NCI-H2107 treated with DMSO at 0.1 percent for 48 hours (cell line): ENCODE results near the gene VPS18.

Experiments used
- DNase-seq: peaks from one replicate; lab custom pipeline; 2025; ENCODE audit not compliant: unreplicated experiment; lab: John Stamatoyannopoulos, UW

The VPS18 gene

DNA sequence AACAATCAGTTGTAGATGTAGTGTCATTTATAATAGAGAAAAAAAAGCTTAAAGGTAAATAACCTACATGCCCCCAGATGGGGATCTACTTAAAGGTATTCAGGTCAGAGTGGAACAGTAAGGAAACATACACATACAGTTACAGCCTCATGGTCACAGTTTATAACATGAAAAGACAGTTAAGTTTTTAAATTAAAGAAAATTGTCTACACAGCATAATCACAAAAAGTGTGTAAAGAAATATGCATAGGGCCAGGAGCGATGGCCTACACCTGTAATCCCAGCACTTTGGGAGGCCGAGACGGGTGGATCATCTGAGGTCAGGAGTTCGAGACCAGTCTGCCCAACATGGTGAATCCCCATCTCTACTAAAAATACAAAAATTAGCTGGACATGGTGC is 27.1 kb upstream of the VPS18 start:
- DNase-seq, result no peak

DNA sequence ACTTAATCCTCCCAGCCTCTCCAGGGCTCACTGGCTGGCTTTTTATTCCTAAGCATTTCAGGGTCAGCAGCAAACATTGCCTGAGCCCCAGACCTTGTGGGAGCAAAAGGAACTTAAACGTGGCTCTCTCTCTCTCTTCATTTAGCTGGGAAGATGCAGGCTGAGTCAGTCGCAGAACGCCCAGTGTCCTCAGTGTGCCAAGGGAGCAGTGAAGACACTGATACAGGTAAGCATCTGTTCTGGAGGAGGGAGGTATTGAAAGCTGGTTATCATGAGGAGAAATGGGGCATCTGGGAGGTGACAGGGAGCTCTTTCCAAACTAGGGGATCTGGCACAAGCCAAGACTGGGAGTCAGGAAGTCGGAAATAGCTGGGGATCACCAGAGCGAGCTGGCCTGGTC is 24.6 kb upstream of the VPS18 start:
- DNase-seq, result no peak

DNA sequence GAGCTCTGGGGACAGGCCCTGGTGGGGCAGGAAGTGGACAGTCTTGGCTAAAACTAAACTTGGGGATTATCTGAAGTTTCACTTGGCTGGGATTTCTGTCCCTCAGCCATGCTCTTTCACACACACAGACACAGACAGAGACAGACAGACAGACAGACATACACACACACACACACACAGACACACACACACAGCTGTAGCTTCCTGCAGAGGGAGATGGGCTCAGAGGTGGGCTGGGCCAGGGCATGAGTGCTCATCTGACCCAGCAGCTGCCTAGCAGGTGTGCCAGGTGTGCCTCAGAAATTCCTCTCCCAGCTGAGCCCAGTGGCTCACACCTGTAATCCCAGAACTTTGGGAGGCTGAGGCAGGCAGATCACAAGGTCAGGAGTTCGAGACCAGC is 23.5 kb upstream of the VPS18 start:
- no peak for DNase-seq

DNA sequence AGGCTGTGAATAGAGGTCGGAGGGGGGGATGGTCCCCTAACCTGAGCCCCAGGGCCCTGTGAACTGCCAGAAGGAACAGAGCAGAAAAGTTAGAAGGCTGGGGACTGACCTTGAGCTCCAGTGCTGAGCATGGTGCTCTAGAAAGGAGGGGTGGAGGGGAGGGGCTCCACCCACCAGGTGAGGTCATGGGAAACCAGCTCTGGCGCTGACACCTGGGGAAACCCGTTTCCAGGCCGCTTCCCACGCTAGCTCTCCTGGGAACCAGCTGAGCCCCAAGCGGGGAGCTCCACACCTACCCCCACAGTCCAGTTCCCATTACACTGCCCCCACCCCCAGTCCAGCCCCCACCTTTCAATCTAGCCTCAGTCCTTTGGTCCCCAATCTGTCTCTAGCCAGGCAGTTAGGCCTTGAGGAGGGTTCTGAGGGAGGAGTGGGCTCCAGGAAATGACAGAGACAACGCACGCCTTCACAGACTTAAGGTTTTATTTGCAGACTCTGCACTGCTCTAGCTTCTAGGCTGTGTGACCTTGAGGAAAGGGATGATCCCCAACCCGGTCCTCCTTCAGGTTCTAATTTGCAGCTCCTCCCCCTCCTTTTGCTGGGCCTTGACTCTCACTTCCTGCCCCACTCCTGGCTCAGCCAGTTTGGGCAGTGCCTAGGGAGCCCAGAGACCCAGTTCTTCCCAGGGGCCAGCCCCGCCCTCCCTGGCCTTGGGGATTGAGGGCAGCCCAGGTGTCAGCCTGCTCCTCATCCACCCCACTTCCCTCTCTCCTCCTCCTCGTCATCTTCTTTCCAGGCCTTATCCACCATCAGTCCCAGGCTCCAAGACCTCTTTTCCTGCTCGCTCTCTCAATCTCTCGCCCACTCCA is 22.3 kb upstream of the VPS18 start:
- DNase-seq, result no peak

DNA sequence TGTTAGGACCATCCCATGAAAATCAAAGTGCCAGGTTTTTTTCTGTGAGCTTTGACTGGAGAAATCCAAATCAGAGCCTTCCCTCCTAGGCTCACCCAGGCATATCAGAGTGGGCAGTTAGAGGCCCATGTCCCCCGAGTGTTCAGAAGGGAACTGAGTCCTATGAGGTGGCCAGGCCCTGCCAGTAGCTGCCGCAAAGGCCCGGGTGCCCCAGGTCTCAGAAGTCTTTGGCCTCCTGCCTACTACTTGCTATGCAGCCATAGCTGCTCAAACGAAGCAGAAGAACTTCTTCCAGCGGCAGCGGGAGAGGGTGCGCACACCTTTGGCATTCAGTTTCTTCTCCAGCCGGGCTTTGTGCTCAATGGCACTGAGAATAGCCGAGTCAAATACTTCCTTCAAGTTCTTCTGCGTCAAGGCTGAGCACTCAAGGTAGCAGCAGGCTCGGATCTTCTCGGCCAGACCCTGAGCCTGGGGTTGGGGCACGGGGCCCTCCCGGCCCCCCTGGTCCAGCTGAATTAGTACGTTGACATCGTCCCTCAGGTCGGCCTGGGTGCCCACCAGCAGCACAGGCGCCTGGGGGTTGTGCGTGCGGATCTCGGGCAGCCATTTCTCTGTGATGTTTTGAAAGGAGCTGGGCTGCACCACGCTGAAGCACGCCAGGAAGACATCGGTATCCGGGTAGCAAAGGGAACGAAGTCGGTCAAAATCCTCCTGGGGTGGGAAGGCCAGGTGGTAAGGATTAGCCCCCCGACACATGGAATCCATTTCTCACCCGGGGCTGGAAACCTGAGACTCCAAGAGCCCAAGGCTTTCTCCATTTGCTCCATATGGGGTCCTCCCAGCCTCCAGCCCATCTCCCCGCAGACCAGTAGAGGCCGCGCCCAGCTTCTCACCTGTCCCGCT is 21.2 kb upstream of the VPS18 start:
- no peak for DNase-seq

DNA sequence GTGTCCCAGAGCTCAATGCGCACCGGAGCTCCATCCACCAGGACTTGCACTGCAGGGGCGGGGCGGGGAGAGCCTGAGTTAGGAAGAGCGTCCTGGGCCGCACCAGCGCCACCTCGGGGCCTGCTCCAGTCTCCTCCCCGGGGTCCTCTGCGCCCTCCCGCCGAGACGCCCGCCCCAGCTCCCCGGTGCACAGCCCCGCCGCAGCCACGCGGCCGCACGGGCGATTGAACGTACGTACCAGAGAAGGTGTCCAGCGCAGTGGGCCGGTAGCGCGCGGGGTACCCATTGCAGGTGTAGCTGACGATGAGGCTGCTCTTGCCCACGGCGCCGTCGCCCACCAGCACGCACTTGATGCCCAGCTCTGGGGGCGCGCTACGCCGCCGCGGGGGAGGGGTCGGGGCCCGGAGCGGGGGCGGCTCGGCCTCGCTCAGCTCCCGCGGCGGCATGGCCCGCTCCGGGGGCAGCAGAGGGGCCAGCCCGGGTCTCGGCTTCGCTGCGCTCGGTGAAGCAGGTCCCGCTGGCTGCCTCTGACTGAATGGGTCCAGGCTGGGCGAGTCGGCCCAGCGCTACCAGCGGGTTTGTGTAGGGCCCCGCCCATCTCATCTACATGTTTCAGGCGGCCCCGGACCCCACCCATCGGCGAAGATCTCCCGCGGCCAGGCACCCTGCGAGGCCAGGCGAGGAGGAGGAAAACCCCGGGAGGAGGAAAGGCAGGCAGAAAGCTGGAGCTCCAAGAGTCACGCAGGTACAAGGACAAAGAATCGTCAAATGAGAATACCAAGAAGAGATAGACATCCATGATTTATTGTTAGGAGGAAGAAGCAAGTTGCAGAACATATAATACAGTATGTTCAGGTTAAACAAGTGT is 20.3 kb upstream of the VPS18 start, which contains the start of gene RHOV:
Gene RHOV, minus strand, starts transcription at position 541 of the 868 bp plus-strand sequence. Its CDS starts 95 bp downstream, at position 446.
- peak; percentile 23 for DNase-seq

DNA sequence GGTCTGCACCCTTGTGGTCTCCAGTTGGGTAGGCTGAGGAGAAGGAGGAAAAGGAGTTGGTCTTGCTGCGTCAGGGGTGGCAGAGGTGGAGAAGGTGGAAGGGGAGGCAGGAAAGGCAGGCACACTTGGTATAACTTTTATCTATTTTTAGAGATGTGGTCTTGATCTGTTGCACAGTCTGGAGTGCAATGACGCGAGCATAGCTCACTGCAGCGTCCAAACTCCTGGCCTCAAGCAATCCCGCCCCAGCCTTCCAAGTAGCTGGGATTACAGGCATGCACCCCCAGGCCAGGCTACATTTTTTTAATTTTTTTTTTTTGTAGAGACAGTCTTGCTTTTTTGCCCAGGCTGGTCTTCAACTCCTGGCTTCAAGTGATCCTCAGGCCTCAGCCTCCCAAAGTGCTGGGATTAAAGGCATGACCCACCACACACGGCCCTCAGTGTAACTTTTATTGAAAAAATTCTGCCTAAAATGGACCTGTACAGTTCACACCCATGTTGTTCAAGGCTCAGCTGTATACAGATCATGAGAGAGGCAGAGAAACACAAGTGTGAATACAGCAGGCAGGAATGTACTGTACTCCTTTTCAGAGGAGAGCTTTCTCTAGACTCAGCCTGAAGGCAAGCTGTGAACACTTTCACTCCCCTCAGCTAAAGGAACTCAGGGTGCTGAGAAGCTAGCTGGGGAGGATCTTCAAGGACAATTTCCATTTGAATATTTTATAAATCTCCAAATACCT is 18.1 kb upstream of the VPS18 start:
- no peak for DNase-seq

DNA sequence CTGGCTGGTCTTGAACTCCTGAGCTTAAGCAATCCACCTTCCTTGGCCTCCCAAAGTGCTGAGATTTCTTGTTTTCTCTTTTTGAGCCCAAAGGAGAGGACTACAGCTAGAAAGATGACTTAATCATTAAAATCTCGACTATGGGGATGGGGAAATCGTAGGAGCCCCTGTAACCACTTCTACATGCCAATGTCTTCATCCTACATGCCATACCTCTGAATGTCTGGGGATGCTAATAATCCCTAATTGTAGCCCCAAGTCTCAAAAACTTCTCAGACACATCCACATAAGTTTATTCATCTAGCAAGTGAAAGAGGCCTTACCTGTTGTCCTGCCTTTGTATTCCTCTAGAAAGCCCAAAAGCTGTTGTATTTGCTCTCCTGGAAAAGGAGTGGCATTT is 16.6 kb upstream of the VPS18 start:
- no peak for DNase-seq

DNA sequence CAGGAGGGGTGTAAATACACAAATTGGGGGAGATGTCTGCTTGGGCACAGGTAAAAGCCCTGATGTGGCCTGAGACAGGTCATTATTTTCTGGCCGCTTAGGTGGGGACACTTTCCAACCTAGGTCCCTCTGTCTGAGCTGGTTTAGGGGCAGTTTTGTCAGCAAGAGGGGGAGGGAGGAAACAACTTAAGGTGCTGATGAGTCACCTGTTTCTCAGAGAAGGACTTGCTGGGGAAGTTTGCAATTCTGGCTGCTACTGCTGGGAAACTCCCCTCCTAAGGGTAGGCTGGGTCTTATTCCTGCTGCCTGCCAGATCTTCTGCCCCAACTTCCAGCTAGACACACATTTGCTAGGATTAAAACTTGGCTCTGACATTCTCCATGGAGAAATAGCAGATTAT is 15.5 kb upstream of the VPS18 start:
- DNase-seq, result no peak

DNA sequence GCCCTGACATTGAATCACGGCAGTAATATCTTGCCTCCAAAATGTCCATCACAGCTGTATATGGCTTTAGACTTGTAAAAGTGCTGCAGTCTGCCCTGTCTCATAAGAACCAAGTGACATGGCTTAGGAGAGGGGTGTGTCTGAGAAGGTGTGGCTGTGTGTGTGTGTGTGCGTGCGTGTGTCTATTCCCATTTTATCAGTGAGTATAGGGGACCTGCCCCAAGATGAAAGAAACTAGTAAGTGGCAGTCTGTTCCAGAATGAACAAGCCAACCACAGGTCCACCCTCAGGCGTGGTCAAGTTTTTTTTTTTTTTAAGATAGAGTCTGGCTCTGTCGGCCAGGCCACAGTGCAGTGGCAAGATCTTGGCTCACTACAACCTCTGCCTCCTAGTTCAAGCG is 14.6 kb upstream of the VPS18 start:
- no peak for DNase-seq

DNA sequence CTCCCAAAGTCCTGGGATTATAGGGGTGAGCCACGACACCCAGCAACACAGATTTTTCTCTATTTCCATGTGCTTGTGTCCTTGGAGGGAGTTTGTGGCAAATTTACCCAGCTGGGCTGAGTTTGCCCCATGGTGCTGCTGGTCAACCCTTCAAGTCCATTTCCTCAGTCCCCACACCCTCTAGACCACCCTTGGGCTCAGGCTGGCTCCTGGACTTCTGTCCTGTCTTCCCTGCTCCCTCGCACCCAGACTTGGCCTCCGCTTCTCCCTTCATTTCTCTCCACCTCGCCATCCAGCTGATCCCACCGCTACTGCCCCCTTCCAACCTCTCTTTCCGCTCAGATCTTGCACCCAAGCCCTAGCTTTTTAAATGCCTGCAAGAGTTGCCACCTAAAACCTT is 12.9 kb upstream of the VPS18 start:
- DNase-seq, result no peak

DNA sequence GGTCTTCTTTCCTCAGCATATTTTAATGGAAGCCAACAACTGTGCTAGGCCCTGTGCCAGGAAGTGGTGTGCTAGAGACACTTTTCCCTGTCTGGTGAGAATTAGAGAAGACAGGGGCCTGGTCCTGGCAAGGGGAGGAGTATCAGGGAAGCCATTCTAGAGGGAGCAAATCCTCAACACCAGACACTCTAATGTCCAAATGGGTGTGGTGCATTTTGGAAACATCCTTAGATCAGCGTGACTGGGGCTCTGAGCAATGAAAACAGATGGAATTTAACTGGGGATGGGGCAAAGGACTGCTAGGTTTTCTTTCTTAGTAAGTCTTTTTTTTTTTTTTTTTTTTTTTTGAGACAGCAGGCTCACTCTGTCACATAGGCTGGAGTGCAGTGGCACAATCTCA is 7.7 kb upstream of the VPS18 start:
- no peak for DNase-seq

DNA sequence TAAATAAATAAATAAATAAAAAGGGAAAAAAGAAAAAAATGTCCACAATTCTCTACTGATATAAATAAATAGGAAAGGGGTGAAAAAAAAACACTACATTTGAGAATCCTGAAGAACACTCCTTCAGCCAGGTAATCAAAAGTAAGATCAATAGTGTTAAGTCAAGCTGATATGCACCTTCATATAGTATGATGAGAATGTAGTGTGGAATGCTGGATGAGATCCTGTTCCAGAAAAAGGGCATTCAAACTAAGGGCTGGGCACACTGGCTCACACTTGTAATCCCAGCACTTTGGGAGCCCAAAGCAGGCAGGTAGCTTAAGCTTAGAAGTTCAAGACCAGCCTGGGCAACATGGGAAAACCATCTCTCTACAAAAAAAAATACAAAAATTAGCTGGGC is 5.1 kb upstream of the VPS18 start:
- DNase-seq, result no peak

DNA sequence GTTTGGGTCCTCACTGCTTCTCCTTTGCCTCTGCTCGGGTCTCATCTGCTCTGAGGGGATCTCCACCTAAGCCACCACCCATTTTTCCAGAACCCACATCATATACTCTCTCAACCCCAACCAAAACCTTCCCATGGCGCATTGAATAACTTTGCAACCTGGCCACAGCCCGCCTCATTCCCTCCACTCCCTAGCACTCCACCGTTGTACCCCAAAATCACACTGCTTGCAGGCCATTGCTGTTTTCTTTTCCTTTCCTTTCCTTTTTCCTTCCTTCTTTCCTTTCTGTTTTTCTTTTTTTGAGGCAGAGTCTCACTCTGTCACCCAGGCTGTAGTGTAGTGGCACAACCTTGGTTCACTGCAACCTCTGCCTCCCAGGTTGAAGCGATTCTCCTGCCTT is 3.1 kb upstream of the VPS18 start:
- no peak for DNase-seq

DNA sequence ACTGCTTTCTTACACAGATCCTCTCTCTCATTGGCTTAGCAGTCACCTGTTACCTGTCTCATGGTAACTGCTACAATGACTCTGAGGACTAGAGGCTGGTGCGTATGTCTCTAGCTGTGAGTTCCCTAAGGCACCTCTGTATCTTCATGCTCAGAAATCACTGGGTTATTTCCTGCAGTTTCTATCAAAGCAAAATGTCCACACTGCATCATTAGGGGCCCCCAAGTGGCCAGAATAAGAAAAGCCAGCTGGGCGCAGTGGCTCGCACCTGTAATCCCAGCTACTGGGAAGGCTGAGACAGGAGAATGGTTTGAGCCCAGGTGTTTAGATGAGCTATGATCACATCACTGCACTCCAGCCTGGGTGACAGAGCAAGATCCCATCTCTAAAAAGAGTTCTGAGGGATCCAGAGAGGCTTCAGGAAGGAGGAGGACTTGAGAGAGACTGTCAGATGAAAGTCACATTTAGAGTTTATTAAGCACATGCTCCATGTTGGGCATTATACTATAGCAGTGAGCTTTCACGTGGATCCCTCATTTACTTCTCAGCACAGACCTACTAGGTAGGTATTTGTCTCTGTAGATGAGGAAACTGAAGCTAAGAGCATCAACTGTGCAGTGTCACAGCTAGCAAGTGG is 2.3 kb upstream of the VPS18 start:
- peak; percentile 24 for DNase-seq

DNA sequence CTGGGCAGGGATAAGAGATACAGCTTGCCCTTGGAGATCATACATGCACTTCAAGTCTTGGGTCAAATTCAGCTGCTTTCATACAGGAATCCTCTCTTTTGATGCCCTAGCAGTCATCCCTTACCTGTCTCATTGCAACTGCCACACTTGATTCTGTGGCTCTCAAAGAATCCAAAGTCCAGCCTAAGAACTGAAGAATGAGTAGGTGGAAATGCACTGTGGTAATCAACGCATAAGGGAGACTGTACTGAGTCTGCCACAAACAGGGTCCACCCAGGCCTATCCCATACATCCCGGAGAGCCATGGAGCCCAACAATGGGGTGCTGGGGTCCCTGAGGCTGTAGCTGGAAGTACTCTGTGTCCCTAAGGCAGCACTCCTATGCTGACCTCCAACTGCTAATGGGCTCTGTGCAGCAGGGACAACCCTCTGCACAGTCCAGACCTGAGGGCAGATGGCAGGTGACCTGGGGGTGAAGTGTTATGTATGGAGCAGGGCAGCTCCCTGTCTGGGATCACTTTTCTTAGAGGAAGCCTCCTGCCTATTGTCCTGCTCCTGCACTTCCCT is 1.7 kb upstream of the VPS18 start:
- DNase-seq, result no peak

DNA sequence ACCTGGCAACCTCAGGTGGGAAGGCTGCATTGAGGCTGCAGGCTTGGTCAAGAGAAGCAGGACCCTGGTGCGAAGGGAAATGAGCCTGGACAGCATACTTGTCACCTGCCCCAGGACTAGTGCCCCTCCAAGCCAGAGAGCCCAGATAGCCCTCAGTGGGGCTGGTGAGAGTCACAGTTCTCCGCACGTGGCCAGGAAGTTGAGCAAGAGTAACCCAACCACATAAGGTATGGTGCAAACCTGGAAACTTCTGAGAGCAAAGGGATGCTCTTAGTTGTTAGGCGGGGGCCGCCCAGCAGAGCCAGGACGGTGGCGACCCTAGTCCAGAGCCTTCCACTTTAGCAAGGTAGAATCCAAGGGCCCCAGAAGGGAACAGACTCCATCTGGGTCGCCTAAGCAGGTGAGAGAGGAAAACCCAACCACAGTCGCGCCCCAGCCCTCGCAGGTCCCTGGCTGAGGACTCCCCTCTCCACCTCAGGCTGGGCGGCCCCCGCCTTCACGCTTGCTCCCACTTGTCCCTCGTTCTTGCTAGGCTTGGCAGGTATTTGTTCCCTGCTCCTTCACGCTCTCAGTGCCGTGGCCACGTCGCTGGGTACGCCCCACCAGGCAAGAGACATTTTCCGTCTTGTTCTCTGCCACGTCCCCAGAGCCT is 1.1 kb upstream of the VPS18 start:
- DNase-seq, result no peak

DNA sequence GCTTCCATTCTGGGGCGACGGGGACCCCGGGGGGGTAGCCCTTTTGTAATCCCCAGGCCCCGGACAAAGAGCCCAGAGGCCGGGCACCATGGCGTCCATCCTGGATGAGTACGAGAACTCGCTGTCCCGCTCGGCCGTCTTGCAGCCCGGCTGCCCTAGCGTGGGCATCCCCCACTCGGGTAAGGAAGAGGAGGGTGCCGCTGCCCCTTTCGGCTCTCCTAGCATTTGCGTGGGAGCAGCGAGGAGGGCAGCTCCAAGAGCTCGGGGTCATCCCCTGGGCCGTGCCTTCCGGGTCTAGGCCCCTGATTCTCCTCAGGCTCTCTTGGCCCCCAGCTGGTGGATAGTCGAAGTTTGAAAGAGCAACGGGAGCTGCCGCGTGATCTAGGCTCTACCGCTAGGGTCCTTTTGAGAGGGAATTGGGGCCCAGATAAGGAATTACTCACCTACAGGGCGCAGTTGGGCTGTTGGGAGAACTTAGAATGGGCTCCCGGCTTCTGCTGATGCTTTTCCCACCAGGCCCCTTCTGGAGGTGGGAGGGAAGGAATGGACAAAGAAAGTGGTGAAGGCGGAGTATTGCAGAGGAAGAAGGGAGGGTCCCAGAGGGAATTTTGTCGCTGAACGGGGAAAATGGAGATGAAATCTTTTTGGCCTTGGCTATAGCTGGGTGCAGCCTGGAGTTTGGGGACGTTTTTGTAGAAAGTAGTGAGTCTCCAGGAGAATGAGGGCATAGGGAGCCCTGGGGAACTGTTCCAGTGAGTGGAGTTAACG is 615 bp downstream of the VPS18 start:
- peak; percentile 18 for DNase-seq
